Calu3 (cell line): ENCODE results near the gene MAGI1. TPM values are rescaled to one million over a fixed set of nuclear protein-coding genes. Genes with fewer than 3 reads are reported as not detected.

Experiments
- BruUV-seq: library from RNA; stranded (reverse); fragments of 400-500 nt; replicated peaks from 2 replicates; lab custom pipeline; 2021; lab: Mats Ljungman, UMichigan
- CTCF ChIA-PET: fragments of 300-600 bp; sonication (Branson Sonifier 250); formaldehyde crosslinking; loops from one replicate; lab custom pipeline; 2022; ENCODE audit warnings: antibody characterized with exemption; lab: Charles Lee
- DNase-seq: peaks from one replicate; pipeline ENCODE4 v3.0.0; 2022
- H3K27ac Mint-ChIP-seq: one replicate; pipeline ENCODE4 v1.8.0; 2022; ENCODE audit warnings: mixed read lengths; ENCODE audit not compliant: unreplicated experiment
- H3K27me3 Mint-ChIP-seq: one replicate; pipeline ENCODE4 v1.8.0; 2022; ENCODE audit warnings: mixed read lengths; ENCODE audit not compliant: unreplicated experiment
- H3K36me3 Mint-ChIP-seq: one replicate; pipeline ENCODE4 v1.8.0; 2022; ENCODE audit warnings: mild to moderate bottlenecking, moderate library complexity, mixed read lengths; ENCODE audit not compliant: insufficient read depth, unreplicated experiment
- H3K4me1 Mint-ChIP-seq: one replicate; pipeline ENCODE4 v1.8.0; 2022; ENCODE audit warnings: mild to moderate bottlenecking, low read depth, mixed read lengths; ENCODE audit not compliant: unreplicated experiment
- H3K4me3 Mint-ChIP-seq: one replicate; pipeline ENCODE4 v1.8.0; 2022; ENCODE audit warnings: mild to moderate bottlenecking, low read depth, moderate library complexity, mixed read lengths; ENCODE audit not compliant: unreplicated experiment
- H3K9me3 Mint-ChIP-seq: one replicate; pipeline ENCODE4 v1.8.0; 2022; ENCODE audit warnings: low read depth, mixed read lengths; ENCODE audit not compliant: unreplicated experiment
- CTCF ChIP-seq: fragments of 200-600 bp; IDR thresholded peaks from one replicate; pipeline ENCODE4 v1.8.0; 2022; ENCODE audit warnings: antibody characterized with exemption; ENCODE audit not compliant: unreplicated experiment
- intact Hi-C: fragments of 100-400 bp; cut with micrococcal nuclease; formaldehyde crosslinking; loops from one replicate; pipeline ENCODE4 v1.10.0; 2022; ENCODE audit not compliant: unreplicated experiment
- total RNA-seq: library from RNA; stranded (reverse); gene quantifications from 2 replicates; pipeline ENCODE4 v1.2.3, GENCODE V29; 2022

Gene MAGI1
- total RNA-seq, 1 experiment from 2014 or later: 76.4 TPM

- DNase-seq: no peak
- no TSS peak for BruUV-seq
- no peak for TF ChIP-seq CTCF
- H3K4me3 Mint-ChIP-seq: no peak overlapping the region
- peaks cover 11% of the 10 kb centered on the region for H3K4me1 Mint-ChIP-seq
- intact Hi-C loops: no loop called here
- no peaks in the 10 kb centered on the region for H3K36me3 Mint-ChIP-seq
- no peaks in the 10 kb centered on the region for H3K9me3 Mint-ChIP-seq
- CTCF ChIA-PET: no interaction called here
- H3K27me3 Mint-ChIP-seq: no peaks in the 10 kb centered on the region
- H3K27ac Mint-ChIP-seq: no peak overlapping the region
These were observed 534.9 kb downstream of the MAGI1 start for GRCh38 chr3:65503776-65504175.

- H3K4me1 Mint-ChIP-seq: peaks cover 11% of the 10 kb centered on the region
- no peaks in the 10 kb centered on the region for H3K27me3 Mint-ChIP-seq
- intact Hi-C loops: no loop called here
- CTCF ChIA-PET: no interaction called here
- H3K27ac Mint-ChIP-seq: peak overlapping the region; percentile 66
- no peak for DNase-seq
- BruUV-seq: no TSS peak
- H3K36me3 Mint-ChIP-seq: no peaks in the 10 kb centered on the region
- no peak overlapping the region for H3K4me3 Mint-ChIP-seq
- H3K9me3 Mint-ChIP-seq: no peaks in the 10 kb centered on the region
- TF ChIP-seq CTCF: no peak
These were observed 536.2 kb downstream of the MAGI1 start for GRCh38 chr3:65502526-65502925.

GRCh38 chr3:65500398-65501306, 538.1 kb downstream of the MAGI1 start:
- no peak for DNase-seq
- CTCF ChIA-PET: no interaction called here
- Mint-ChIP-seq H3K27ac (no peak overlapping the region), H3K4me1 (peaks cover 11% of the 10 kb centered on the region), H3K36me3 (no peaks in the 10 kb centered on the region), H3K9me3 (no peaks in the 10 kb centered on the region), H3K27me3 (no peaks in the 10 kb centered on the region), H3K4me3 (no peak overlapping the region)
- TF ChIP-seq CTCF: no peak
- no TSS peak for BruUV-seq
- intact Hi-C loops: no loop called here

- Mint-ChIP-seq H3K36me3 (no peaks in the 10 kb centered on the region), H3K27ac (no peak overlapping the region), H3K4me3 (no peak overlapping the region), H3K4me1 (peaks cover 6% of the 10 kb centered on the region), H3K27me3 (no peaks in the 10 kb centered on the region), H3K9me3 (no peaks in the 10 kb centered on the region)
- intact Hi-C loops: no loop called here
- DNase-seq: no peak
- BruUV-seq: no TSS peak
- CTCF ChIA-PET: no interaction called here
- TF ChIP-seq CTCF: no peak
These were observed 540.9 kb downstream of the MAGI1 start for GRCh38 chr3:65497846-65498245.
